ENCODE results near the gene GPR183.

DNA sequence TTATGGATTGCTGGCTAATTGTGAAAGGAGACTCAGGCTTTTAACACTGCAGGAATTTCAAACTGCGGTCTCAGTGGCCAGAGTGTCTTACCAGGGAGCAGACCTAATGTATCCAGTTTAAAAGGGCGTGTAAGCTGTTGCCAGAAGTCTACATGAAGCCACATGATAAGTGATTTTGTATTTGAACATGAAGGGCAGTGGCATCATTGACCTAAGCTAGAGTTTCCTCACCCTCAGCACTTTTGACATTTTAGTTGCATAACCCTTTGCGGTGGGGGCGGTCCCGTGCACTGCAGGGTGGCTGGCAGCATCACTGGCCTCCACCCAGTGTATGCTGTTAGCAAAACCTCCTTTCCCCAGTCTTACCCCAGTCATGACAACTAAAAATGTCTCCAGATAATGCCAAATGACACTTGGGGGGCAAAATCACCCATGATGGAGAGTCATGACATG lies 25.4 kb downstream of the GPR183 start:
- no peak for TF ChIP-seq EZH2 (IDR thresholded peaks at IDR 0.05; ENCODE audit: borderline replicate concordance, low read length)
- TF ChIP-seq, protein P1, sequence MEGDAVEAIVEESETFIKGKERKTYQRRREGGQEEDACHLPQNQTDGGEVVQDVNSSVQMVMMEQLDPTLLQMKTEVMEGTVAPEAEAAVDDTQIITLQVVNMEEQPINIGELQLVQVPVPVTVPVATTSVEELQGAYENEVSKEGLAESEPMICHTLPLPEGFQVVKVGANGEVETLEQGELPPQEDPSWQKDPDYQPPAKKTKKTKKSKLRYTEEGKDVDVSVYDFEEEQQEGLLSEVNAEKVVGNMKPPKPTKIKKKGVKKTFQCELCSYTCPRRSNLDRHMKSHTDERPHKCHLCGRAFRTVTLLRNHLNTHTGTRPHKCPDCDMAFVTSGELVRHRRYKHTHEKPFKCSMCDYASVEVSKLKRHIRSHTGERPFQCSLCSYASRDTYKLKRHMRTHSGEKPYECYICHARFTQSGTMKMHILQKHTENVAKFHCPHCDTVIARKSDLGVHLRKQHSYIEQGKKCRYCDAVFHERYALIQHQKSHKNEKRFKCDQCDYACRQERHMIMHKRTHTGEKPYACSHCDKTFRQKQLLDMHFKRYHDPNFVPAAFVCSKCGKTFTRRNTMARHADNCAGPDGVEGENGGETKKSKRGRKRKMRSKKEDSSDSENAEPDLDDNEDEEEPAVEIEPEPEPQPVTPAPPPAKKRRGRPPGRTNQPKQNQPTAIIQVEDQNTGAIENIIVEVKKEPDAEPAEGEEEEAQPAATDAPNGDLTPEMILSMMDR (conservative IDR thresholded peaks at IDR 0.05 in 1 of 2, IDR thresholded peaks at IDR 0.05 in 1 of 2; ENCODE audit: extremely low read depth in 1 of 2, insufficient read depth in 1 of 2, low read depth in 1 of 2, low read length in 2 of 2) = no peak

All from mammary epithelial cell (primary cell).